Endothelial cell of umbilical vein (primary cell): ENCODE results near the gene ALDH1L2.

Source experiments
- EZH2 ChIP-seq: IDR thresholded peaks from 2 replicates; pipeline ENCODE4 v1.6.1; 2012; ENCODE audit warnings: borderline replicate concordance, low read depth, mild to moderate bottlenecking, moderate library complexity, low read length, inconsistent platforms; ENCODE audit not compliant: severe bottlenecking
- FOS ChIP-seq: IDR thresholded peaks from 2 replicates; pipeline ENCODE4 v1.6.1; 2011; ENCODE audit warnings: mild to moderate bottlenecking, low read length, moderate library complexity, borderline replicate concordance; ENCODE audit not compliant: insufficient read depth
- GATA2 ChIP-seq: IDR thresholded peaks from 2 replicates; pipeline ENCODE4 v1.7.0; 2011; ENCODE audit warnings: low read depth, mild to moderate bottlenecking, moderate library complexity, mixed read lengths, low read length; ENCODE audit not compliant: insufficient read length, insufficient read depth
- JUN ChIP-seq: IDR thresholded peaks from 2 replicates; pipeline ENCODE4 v1.6.1; 2011; ENCODE audit warnings: borderline replicate concordance, low read depth; ENCODE audit not compliant: insufficient read length, insufficient read depth
- POLR2A ChIP-seq: IDR thresholded peaks from 2 replicates; pipeline ENCODE4 v1.6.1; 2012; ENCODE audit warnings: low read depth, mild to moderate bottlenecking, control low read depth, low read length
- POLR2AphosphoS5 ChIP-seq: IDR thresholded peaks from 2 replicates; pipeline ENCODE4 v1.6.1; 2012; ENCODE audit warnings: low read depth, mild to moderate bottlenecking, control low read depth, low read length, moderate library complexity; ENCODE audit not compliant: insufficient read depth
- TF ChIP-seq, protein P1 (sequence below), 2 donors: IDR thresholded peaks; 1 replicate in 1 of 2; 2 replicates in 1 of 2; pipeline ENCODE4 v1.5.1; 2011; ENCODE audit warnings: low read length in 2 of 2, mild to moderate bottlenecking in 2 of 2, moderate library complexity in 2 of 2, control low read depth in 1 of 2, inconsistent platforms in 1 of 2, low read depth in 1 of 2; ENCODE audit not compliant: insufficient read depth in 1 of 2; ENCODE audit errors: extremely low read depth in 1 of 2
- TF ChIP-seq, protein P2 (sequence below): IDR thresholded peaks from 2 replicates; pipeline ENCODE4 v1.6.1; 2011; ENCODE audit not compliant: insufficient read depth, insufficient read length

DNA sequence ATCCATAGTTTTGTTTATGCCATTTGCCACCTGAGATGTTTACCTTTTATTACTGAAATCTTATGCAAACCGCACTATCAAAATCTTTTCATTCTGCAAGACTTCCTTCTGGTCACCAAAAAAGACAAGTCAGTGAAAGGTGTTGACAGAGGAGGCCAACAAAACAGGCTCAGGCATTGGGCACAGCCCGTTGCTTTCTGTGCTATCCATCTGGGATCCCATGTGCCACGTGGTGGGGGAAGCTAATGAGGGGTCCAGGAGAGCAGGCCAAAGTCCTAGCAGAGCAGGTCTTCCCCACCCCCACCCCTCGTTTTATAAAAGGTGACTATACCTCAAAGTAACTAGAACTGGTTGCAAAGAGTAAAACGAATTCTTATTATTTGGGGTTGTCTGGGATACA lies 1.2 kb downstream of the ALDH1L2 start:
- TF ChIP-seq, protein P1, sequence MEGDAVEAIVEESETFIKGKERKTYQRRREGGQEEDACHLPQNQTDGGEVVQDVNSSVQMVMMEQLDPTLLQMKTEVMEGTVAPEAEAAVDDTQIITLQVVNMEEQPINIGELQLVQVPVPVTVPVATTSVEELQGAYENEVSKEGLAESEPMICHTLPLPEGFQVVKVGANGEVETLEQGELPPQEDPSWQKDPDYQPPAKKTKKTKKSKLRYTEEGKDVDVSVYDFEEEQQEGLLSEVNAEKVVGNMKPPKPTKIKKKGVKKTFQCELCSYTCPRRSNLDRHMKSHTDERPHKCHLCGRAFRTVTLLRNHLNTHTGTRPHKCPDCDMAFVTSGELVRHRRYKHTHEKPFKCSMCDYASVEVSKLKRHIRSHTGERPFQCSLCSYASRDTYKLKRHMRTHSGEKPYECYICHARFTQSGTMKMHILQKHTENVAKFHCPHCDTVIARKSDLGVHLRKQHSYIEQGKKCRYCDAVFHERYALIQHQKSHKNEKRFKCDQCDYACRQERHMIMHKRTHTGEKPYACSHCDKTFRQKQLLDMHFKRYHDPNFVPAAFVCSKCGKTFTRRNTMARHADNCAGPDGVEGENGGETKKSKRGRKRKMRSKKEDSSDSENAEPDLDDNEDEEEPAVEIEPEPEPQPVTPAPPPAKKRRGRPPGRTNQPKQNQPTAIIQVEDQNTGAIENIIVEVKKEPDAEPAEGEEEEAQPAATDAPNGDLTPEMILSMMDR (IDR thresholded peaks at IDR 0.05; ENCODE audit: extremely low read depth in 1 of 2, insufficient read depth in 1 of 2, low read depth in 1 of 2, low read length in 2 of 2), result no peak
- TF ChIP-seq EZH2 (no peak), POLR2A (no peak), POLR2AphosphoS5 (no peak), FOS (no peak), JUN (no peak), GATA2 (no peak)
- TF ChIP-seq, protein P2, sequence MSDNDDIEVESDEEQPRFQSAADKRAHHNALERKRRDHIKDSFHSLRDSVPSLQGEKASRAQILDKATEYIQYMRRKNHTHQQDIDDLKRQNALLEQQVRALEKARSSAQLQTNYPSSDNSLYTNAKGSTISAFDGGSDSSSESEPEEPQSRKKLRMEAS, result no peak
